K562 (cell line): ENCODE measurements around the gene RBM17. TPM values are rescaled to one million over a fixed set of nuclear protein-coding genes. Genes with fewer than 3 reads are reported as not detected.
"Not testable (repeated sequence)": the region's sequence is repeated elsewhere in the genome, so short reads cannot be mapped to it uniquely, and the experiment has no call there.

Experiments used
- ATAC-seq: fragments of 200-7000 bp; cut with Tn5 transposase; 3 replicates; pipeline ENCODE4 v1.9.1; 2020; ENCODE audit warnings: moderate library complexity
- BruUV-seq: library from RNA; stranded (reverse); fragments of 400-500 nt; replicated peaks from 2 replicates; lab custom pipeline; 2021; lab: Mats Ljungman, UMichigan
- CTCF ChIA-PET: fragments of 300-600 bp; formaldehyde crosslinking; extraction: SDS; loops from one replicate; lab custom pipeline; 2021; ENCODE audit warnings: low intra/inter-chr PET ratio; lab: Yijun Ruan, JAX
- POLR2A ChIA-PET: fragments of 300-600, 350-650 bp; sonication (Branson Sonifier 250); formaldehyde crosslinking; extraction: SDS; loops from one replicate; lab custom pipeline; 2021; ENCODE audit warnings: antibody characterized with exemption, inconsistent platforms; lab: Yijun Ruan, JAX
- DNase-seq, 4 experiments: peaks; one replicate each; pipeline versions ENCODE4 v3.0.0 to v3.0.0-alpha.2; 2011 to 2018; ENCODE audit warnings: low spot score in 3 of 4, mixed read lengths in 3 of 4; ENCODE audit errors: extremely low read depth in 1 of 4
- FAIRE-seq: peaks from 2 replicates; lab custom pipeline; 2011; peaks lifted over from hg19 to GRCh38; lab: Jason Lieb, UNC
- H2AFZ ChIP-seq: 2 replicates; pipeline ENCODE4 v1.6.0; 2011; ENCODE audit warnings: low read depth, low read length, control low read depth, inconsistent platforms
- H3K27ac ChIP-seq: fragments of 200-600 bp; 3 replicates; pipeline ENCODE4 v1.8.0; 2011; ENCODE audit warnings: low read depth, mild to moderate bottlenecking, control low read depth, inconsistent platforms, low read length, moderate library complexity, mixed read lengths; ENCODE audit errors: extremely low read depth
- H3K27me3 ChIP-seq, 2 experiments: fragments of 300-600 bp in 1 of 2; 2 replicates in 1 of 2; 3 replicates in 1 of 2; pipeline versions ENCODE4 v1.6.0 to v1.8.0; 2011; ENCODE audit warnings: inconsistent platforms in 2 of 2, low read length in 2 of 2, mild to moderate bottlenecking in 1 of 2, mixed read lengths in 1 of 2, moderate library complexity in 1 of 2; ENCODE audit not compliant: control insufficient read depth in 2 of 2, insufficient read depth in 2 of 2
- H3K36me3 ChIP-seq: fragments of 300-600 bp; 3 replicates; pipeline ENCODE4 v1.8.0; 2011; ENCODE audit warnings: mild to moderate bottlenecking, low read length, inconsistent platforms; ENCODE audit not compliant: control insufficient read depth, insufficient read depth
- H3K4me1 ChIP-seq, 2 experiments: fragments of 200-600 bp in 1 of 2; replicated peaks in 1 of 2; 2 replicates in 1 of 2; 3 replicates in 1 of 2; pipeline versions ENCODE4 v1.5.1 to v1.8.0; 2011; ENCODE audit warnings: inconsistent platforms in 2 of 2, low read length in 2 of 2, mild to moderate bottlenecking in 1 of 2, mixed read lengths in 1 of 2, moderate library complexity in 1 of 2; ENCODE audit not compliant: control insufficient read depth in 2 of 2, insufficient read depth in 2 of 2
- H3K4me2 ChIP-seq: 2 replicates; pipeline ENCODE4 v1.6.1; 2011; ENCODE audit warnings: low read length, control low read depth, inconsistent platforms, mixed read lengths; ENCODE audit not compliant: insufficient read depth
- H3K4me3 ChIP-seq: fragments of 200-600 bp; sonication (generic), shearing (Covaris generic); 2 replicates; pipeline ENCODE4 v1.5.1; 2016; ENCODE audit warnings: control low read depth, inconsistent platforms
- H3K79me2 ChIP-seq: fragments of 200-600 bp; 3 replicates; pipeline ENCODE4 v1.8.0; 2011; ENCODE audit warnings: low read length, inconsistent platforms; ENCODE audit not compliant: control insufficient read depth, insufficient read depth
- H3K9ac ChIP-seq, 2 experiments: 2 replicates each; pipeline versions ENCODE4 v1.6.0 to v1.6.1; 2011; ENCODE audit warnings: low read depth in 2 of 2, low read length in 2 of 2, control low read depth in 1 of 2, inconsistent platforms in 1 of 2, mild to moderate bottlenecking in 1 of 2, mixed read lengths in 1 of 2; ENCODE audit not compliant: insufficient read depth in 1 of 2
- H3K9me1 ChIP-seq: one replicate; pipeline ENCODE4 v1.6.0; 2011; ENCODE audit warnings: inconsistent platforms, mild to moderate bottlenecking, low read length, moderate library complexity; ENCODE audit not compliant: control insufficient read depth, insufficient read depth
- H3K9me3 ChIP-seq: replicated peaks from 2 replicates; pipeline ENCODE4 v1.5.1; 2011; ENCODE audit warnings: low read depth, low read length, inconsistent platforms; ENCODE audit not compliant: control insufficient read depth, insufficient read depth
- H4K20me1 ChIP-seq: replicated peaks from 2 replicates; pipeline ENCODE4 v1.6.1; 2011; ENCODE audit warnings: low read length, inconsistent platforms, mixed read lengths; ENCODE audit not compliant: control insufficient read depth, insufficient read depth
- HNRNPK ChIP-seq: fragments of 200-400 bp; formaldehyde crosslinking; IDR thresholded peaks from one replicate; pipeline ENCODE4 v1.6.1; 2018; ENCODE audit warnings: mild to moderate bottlenecking, low read depth, low read length; ENCODE audit not compliant: poor library complexity, severe bottlenecking
- MEF2A ChIP-seq: IDR thresholded peaks from 2 replicates; pipeline ENCODE4 v1.6.1; 2011; ENCODE audit warnings: low read depth, mild to moderate bottlenecking, low read length, moderate library complexity; ENCODE audit not compliant: control insufficient read depth
- SIX5 ChIP-seq, 2 experiments: IDR thresholded peaks; 2 replicates each; pipeline ENCODE4 v1.6.1; 2011; ENCODE audit warnings: low read length in 2 of 2, borderline replicate concordance in 1 of 2, low read depth in 1 of 2, mild to moderate bottlenecking in 1 of 2, moderate library complexity in 1 of 2; ENCODE audit not compliant: insufficient read depth in 1 of 2
- SP2 ChIP-seq: IDR thresholded peaks from 2 replicates; pipeline ENCODE4 v1.6.1; 2011; ENCODE audit warnings: mild to moderate bottlenecking, low read depth, low read length, moderate library complexity; ENCODE audit not compliant: poor library complexity, severe bottlenecking; ENCODE audit errors: extremely low read depth
- TAF9B ChIP-seq: fragments of 450-650 bp; IDR thresholded peaks from 2 replicates; pipeline ENCODE4 v1.6.1; 2018; ENCODE audit warnings: mild to moderate bottlenecking; ENCODE audit not compliant: partially characterized antibody
- TCF15 ChIP-seq: fragments of 250-450 bp; sonication (Bioruptor Pico); IDR thresholded peaks from 2 replicates; pipeline ENCODE4 v1.8.0; 2022; ENCODE audit warnings: moderate library complexity, mild to moderate bottlenecking, inconsistent platforms
- USF1 ChIP-seq: sonication (generic); formaldehyde crosslinking; IDR thresholded peaks from 2 replicates; pipeline ENCODE4 v1.9.0; 2022; ENCODE audit warnings: mild to moderate bottlenecking, missing genetic modification reagents
- ZNF217 ChIP-seq: sonication (generic); formaldehyde crosslinking; IDR thresholded peaks from 2 replicates; pipeline ENCODE4 v1.8.0; 2022; ENCODE audit warnings: mild to moderate bottlenecking, missing genetic modification reagents
- ZNF24 ChIP-seq: fragments of 450-650 bp; IDR thresholded peaks from 2 replicates; pipeline ENCODE4 v1.6.1; 2016
- ZNF263 ChIP-seq: sonication (generic); formaldehyde crosslinking; IDR thresholded peaks from 2 replicates; pipeline ENCODE4 v1.8.0; 2022; ENCODE audit warnings: mild to moderate bottlenecking, missing genetic modification reagents, borderline replicate concordance
- ZNF316 ChIP-seq: fragments of 450-650 bp; IDR thresholded peaks from 2 replicates; pipeline ENCODE4 v1.6.1; 2016
- ZNF395 ChIP-seq: fragments of 200-800 bp; sonication (Bioruptor generic); IDR thresholded peaks from 2 replicates; pipeline ENCODE4 v1.6.1; 2017; ENCODE audit warnings: missing genetic modification characterization, missing compliant biosample characterization
- WGBS: fragments of 100-300 bp; shearing (Covaris generic); methylation state at CpG from one replicate; pipeline ENCODE4 v1.1.6; 2016; ENCODE audit warnings: low coverage, mixed read lengths; ENCODE audit not compliant: insufficient coverage; ENCODE audit errors: missing lambda C conversion rate; 5-methylcytosine and 5-hydroxymethylcytosine counted together
- in situ Hi-C: fragments of 300-500 bp; cut with MboI; formaldehyde crosslinking; loops from 4 replicates; pipeline ENCODE4 v1.15.0; 2018; ENCODE audit warnings: inconsistent platforms, mixed read lengths
- intact Hi-C: fragments of 100-400 bp; cut with micrococcal nuclease; formaldehyde crosslinking; loops from 2 replicates; pipeline ENCODE4 v1.14.2; 2022
- polyA plus RNA-seq, 8 experiments: library from polyadenylated mRNA; depleted of rRNA in 4 of 8; stranded (reverse) in 5 of 8; unstranded in 3 of 8; fragments of >200 nt; fragmentation: Nextera tagmentation in 2 of 8; fragmentation: Illumina TruSeq in 1 of 8; extraction: Ambion mirVana in 2 of 8; extraction: Trizol in 1 of 8; gene quantifications; 2 replicates each; pipeline versions ENCODE4 v1.2.1 to v1.2.3, GENCODE V29; 2011 to 2014; ENCODE audit warnings: inconsistent platforms in 1 of 8, missing spikeins in 1 of 8
- total RNA-seq, 7 experiments: library from RNA; depleted of rRNA in 6 of 7; stranded (reverse); fragments of >200 nt in 6 of 7; fragmentation: Illumina TruSeq in 2 of 7; extraction: Trizol in 2 of 7; gene quantifications; 2 replicates each; pipeline versions ENCODE4 v1.2.1 to v1.2.3, GENCODE V29; 2011 to 2021; ENCODE audit warnings: low replicate concordance in 1 of 7

Gene RBM17
- total and polyA plus RNA-seq, 9 of the 15 experiments (the other 6 are each of a cell fraction or from before 2014, with no cell fraction given): 23.6 to 217 (median 124) TPM

- peaks cover 25% of the 10 kb centered on the region for H3K79me2 ChIP-seq
- H3K4me3 ChIP-seq, DNase-seq, H4K20me1 ChIP-seq, ATAC-seq, CTCF ChIA-PET, intact Hi-C loops, H3K9ac ChIP-seq, H2AFZ ChIP-seq, H3K36me3 ChIP-seq, BruUV-seq, H3K27ac ChIP-seq, H3K4me2 ChIP-seq, H3K9me1 ChIP-seq, in situ Hi-C loops, FAIRE-seq, H3K9me3 ChIP-seq, POLR2A ChIA-PET: not testable (repeated sequence)
- H3K4me1 ChIP-seq: peaks cover 20 to 46% of the 10 kb centered on the region in 2 experiments
- 71% methylated on average over 5 of the region's 7 CpGs for WGBS
- peaks cover 20 to 44% of the 10 kb centered on the region in 2 experiments for H3K27me3 ChIP-seq
These were observed 53.4 kb downstream of the RBM17 start for GRCh38 chr10:6142186-6142585.

- no TSS peak for BruUV-seq
- ATAC-seq: no peak
- intact Hi-C loops: no loop called here
- H3K27ac ChIP-seq: no peak overlapping the region
- no peak overlapping the region for H3K4me3 ChIP-seq
- in situ Hi-C loops: no loop called here
- H4K20me1 ChIP-seq: peaks cover under 1% of the 10 kb centered on the region; the same call in 1 of the 2 replicates
- H3K27me3 ChIP-seq: peaks cover 20 to 39% of the 10 kb centered on the region in 2 experiments
- no peak for DNase-seq
- 88% methylated on average over 7 of the region's 7 CpGs for WGBS
- H3K79me2 ChIP-seq: peaks cover 27% of the 10 kb centered on the region
- H3K9me3 ChIP-seq: no peaks in the 10 kb centered on the region
- H3K9me1 ChIP-seq: no peaks in the 10 kb centered on the region
- H3K4me2 ChIP-seq: no peak overlapping the region
- peaks cover 20 to 47% of the 10 kb centered on the region in 2 experiments for H3K4me1 ChIP-seq
- ChIA-PET POLR2A (interaction anchor here (0.6 to 2.0 kb wide), 2 partner anchors 8 to 683 kb away, joined by 3 to 10 read pairs; no protein-coding TSS in a partner anchor), CTCF (no interaction called here)
- peaks cover 5% of the 10 kb centered on the region; the same call in 1 of the 3 replicates for H3K36me3 ChIP-seq
- no peak for FAIRE-seq
- H3K9ac ChIP-seq: no peak overlapping the region
- H2AFZ ChIP-seq: no peak overlapping the region
- TF ChIP-seq SP2 (no peak), ZNF263 (CRISPR knock-in tag) (no peak), USF1 (CRISPR knock-in tag) (no peak), ZNF316 (no peak), TAF9B (no peak), HNRNPK (no peak), SIX5 (IDR thresholded peaks at IDR 0.05; ENCODE audit: borderline replicate concordance in 1 of 2, insufficient read depth in 1 of 2, low read depth in 1 of 2, low read length in 2 of 2) (no peak), ZNF24 (no peak), MEF2A (no peak), TCF15 (CRISPR knock-in tag) (no peak), ZNF395 (CRISPR knock-in tag) (no peak), ZNF217 (CRISPR knock-in tag) (no peak)
These were observed 53.8 kb downstream of the RBM17 start for GRCh38 chr10:6142644-6143043.
